Osteoblast (primary cell): ENCODE results near the gene CPED1. TPM values are rescaled to one million over a fixed set of nuclear protein-coding genes. Genes with fewer than 3 reads are reported as not detected.

Experiments
- DNase-seq: peaks from one replicate; pipeline ENCODE4 v3.0.0; 2011; ENCODE audit warnings: low spot score, mixed read lengths; ENCODE audit not compliant: insufficient read length; ENCODE audit errors: missing footprints
- H2AFZ ChIP-seq: 2 replicates; pipeline ENCODE4 v1.6.0; 2011; ENCODE audit warnings: mild to moderate bottlenecking, low read length
- H3K27ac ChIP-seq: 2 replicates; pipeline ENCODE4 v1.5.1; 2011; ENCODE audit warnings: mild to moderate bottlenecking, low read depth, low read length, moderate library complexity
- H3K27me3 ChIP-seq: 2 replicates; pipeline ENCODE4 v1.6.0; 2012; ENCODE audit warnings: mild to moderate bottlenecking, control low read depth, inconsistent platforms, low read length, moderate library complexity; ENCODE audit not compliant: insufficient read depth
- H3K36me3 ChIP-seq: 2 replicates; pipeline ENCODE4 v1.5.1; 2011; ENCODE audit warnings: mild to moderate bottlenecking, low read length, control low read depth, moderate library complexity; ENCODE audit not compliant: insufficient read depth
- H3K4me1 ChIP-seq: 2 replicates; pipeline ENCODE4 v1.5.1; 2011; ENCODE audit warnings: mild to moderate bottlenecking, low read length, control low read depth, moderate library complexity; ENCODE audit not compliant: insufficient read depth
- H3K4me2 ChIP-seq: 2 replicates; pipeline ENCODE4 v1.6.0; 2011; ENCODE audit warnings: mild to moderate bottlenecking, low read length; ENCODE audit not compliant: insufficient read depth
- H3K4me3 ChIP-seq: fragments of 200-600 bp; sonication (generic); 3 replicates; pipeline ENCODE4 v1.5.1; 2012; ENCODE audit warnings: mild to moderate bottlenecking, low read length, inconsistent platforms; ENCODE audit not compliant: insufficient read depth
- H3K79me2 ChIP-seq: 2 replicates; pipeline ENCODE4 v1.6.0; 2012; ENCODE audit warnings: mild to moderate bottlenecking, low read length, control low read depth, inconsistent platforms; ENCODE audit not compliant: insufficient read depth
- H3K9me3 ChIP-seq: 2 replicates; pipeline ENCODE4 v1.5.1; 2011; ENCODE audit warnings: low read depth, low read length, control low read depth
- H4K20me1 ChIP-seq: 2 replicates; pipeline ENCODE4 v1.6.0; 2012; ENCODE audit warnings: mild to moderate bottlenecking, low read length, control low read depth; ENCODE audit not compliant: insufficient read depth
- CTCF ChIP-seq: IDR thresholded peaks from 2 replicates; pipeline ENCODE4 v1.5.1; 2011; ENCODE audit warnings: mild to moderate bottlenecking, low read depth, low read length, moderate library complexity; ENCODE audit errors: extremely low read depth
- total RNA-seq: library from RNA; depleted of rRNA; stranded (reverse); fragments of >200 nt; gene quantifications from 2 replicates; pipeline ENCODE4 v1.2.3, GENCODE V29; 2012

CPED1 gene
- total RNA-seq, 1 donor = 30.8 TPM

DNA sequence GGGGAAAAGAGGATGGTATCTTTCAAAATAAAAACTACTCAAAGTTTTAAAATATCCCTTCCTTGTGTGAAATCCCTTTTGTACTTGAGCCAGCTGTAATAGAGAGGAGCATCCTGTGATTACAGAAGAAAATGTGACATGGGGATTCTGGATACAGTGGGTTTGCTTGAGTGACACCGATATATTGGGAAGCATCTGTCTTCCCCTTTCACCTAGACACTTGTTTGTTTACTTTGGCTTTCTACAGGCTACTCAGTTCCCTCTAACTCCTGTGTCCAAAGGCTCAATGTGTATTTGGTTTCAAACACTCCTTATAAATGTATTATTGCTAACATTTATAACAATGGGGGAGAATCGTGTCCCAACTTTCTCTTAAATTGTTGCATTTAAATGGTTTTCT lies 24.4 kb downstream of the CPED1 start:
- Histone ChIP-seq H3K4me1 (peaks cover 17% of the 10 kb centered on the region), H2AFZ (no peak overlapping the region), H3K79me2 (peaks cover 17% of the 10 kb centered on the region), H3K4me3 (no peak overlapping the region), H4K20me1 (no peaks in the 10 kb centered on the region), H3K36me3 (no peaks in the 10 kb centered on the region), H3K27ac (no peak overlapping the region), H3K4me2 (no peak overlapping the region), H3K27me3 (no peaks in the 10 kb centered on the region), H3K9me3 (no peaks in the 10 kb centered on the region)
- no peak for DNase-seq
- no peak for TF ChIP-seq CTCF

- Histone ChIP-seq H3K27ac (no peak overlapping the region), H3K79me2 (peaks cover 5% of the 10 kb centered on the region), H3K9me3 (no peaks in the 10 kb centered on the region), H4K20me1 (no peaks in the 10 kb centered on the region), H3K27me3 (no peaks in the 10 kb centered on the region), H3K4me3 (no peak overlapping the region), H3K4me1 (peaks cover 41% of the 10 kb centered on the region), H3K4me2 (no peak overlapping the region), H3K36me3 (no peaks in the 10 kb centered on the region), H2AFZ (no peak overlapping the region)
- no peak for DNase-seq
- no peak for TF ChIP-seq CTCF
These were observed 27.0 kb downstream of the CPED1 start for GRCh38 chr7:121015560-121015959.

DNA sequence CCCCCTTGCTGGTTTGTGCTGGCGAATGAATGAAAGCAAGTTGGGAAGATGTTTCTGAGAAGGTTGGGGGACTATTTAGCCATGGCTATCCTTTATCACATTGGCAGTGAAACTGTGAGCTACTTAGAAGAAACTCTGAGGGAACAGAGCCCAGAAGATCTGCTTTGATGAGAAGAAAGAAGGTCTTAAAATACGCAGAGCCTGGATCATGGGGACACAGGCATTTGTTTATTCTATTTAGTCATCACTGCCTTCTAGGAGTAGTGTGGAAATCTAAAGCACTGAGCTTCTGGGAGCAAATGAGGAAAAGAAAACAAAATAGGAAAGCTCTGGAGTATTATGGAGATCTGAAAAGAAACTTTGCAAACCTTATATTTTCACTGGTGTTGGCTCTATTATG lies 28.5 kb downstream of the CPED1 start:
- no peak for TF ChIP-seq CTCF
- no peaks in the 10 kb centered on the region for H3K27me3 ChIP-seq
- peak overlapping the region; percentile 79 for H3K27ac ChIP-seq
- no peak overlapping the region for H2AFZ ChIP-seq
- no peaks in the 10 kb centered on the region for H3K9me3 ChIP-seq
- peak overlapping the region; percentile 71 for H3K4me2 ChIP-seq
- H3K36me3 ChIP-seq = no peaks in the 10 kb centered on the region
- no peak overlapping the region for H3K4me3 ChIP-seq
- no peaks in the 10 kb centered on the region for H4K20me1 ChIP-seq
- peaks cover 46% of the 10 kb centered on the region for H3K4me1 ChIP-seq
- no peak for DNase-seq
- peaks cover 8% of the 10 kb centered on the region for H3K79me2 ChIP-seq

DNA sequence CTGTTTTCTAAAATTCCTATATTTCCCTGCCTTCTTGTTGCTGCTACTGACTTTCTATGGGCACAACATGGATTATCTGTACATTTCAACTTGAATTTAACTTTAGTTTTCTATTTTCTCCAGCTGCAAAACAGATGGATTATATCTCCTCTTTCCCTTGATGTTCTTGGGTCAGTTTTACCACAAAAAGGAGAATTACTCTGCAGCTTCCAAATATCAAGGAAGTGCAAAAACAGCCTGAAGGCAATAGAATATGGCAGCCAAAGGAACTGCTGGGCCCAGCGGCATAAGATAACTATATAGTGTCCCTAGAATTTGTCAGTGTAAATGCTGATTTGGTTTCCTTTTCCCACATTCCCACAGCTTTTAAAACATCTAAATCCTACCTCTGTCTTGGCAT lies 29.1 kb downstream of the CPED1 start:
- no peak for DNase-seq
- H3K4me1 ChIP-seq = peaks cover 46% of the 10 kb centered on the region
- peak overlapping the region; percentile 71 for H3K4me2 ChIP-seq
- no peak overlapping the region for H2AFZ ChIP-seq
- no peak for TF ChIP-seq CTCF
- no peaks in the 10 kb centered on the region for H3K36me3 ChIP-seq
- peaks cover 8% of the 10 kb centered on the region for H3K79me2 ChIP-seq
- no peak overlapping the region for H3K4me3 ChIP-seq
- no peaks in the 10 kb centered on the region for H3K27me3 ChIP-seq
- H4K20me1 ChIP-seq = no peaks in the 10 kb centered on the region
- H3K9me3 ChIP-seq = no peaks in the 10 kb centered on the region
- peak overlapping the region; percentile 63 for H3K27ac ChIP-seq
